Loucy (cell line): ENCODE measurements around the gene NCBP2.

Source experiments
- H2AFZ ChIP-seq: fragments of 200-600 bp; sonication (generic); 2 replicates; pipeline ENCODE4 v1.6.0; 2016; ENCODE audit warnings: antibody characterized with exemption, mild to moderate bottlenecking, low read length, moderate library complexity
- H3F3A ChIP-seq: fragments of 200-600 bp; 2 replicates; pipeline ENCODE4 v1.6.0; 2016; ENCODE audit warnings: antibody characterized with exemption, low read depth, mild to moderate bottlenecking
- H3K27me3 ChIP-seq: fragments of 200-600 bp; sonication (generic); 2 replicates; pipeline ENCODE4 v1.6.1; 2014; ENCODE audit warnings: low read length, mild to moderate bottlenecking; ENCODE audit not compliant: insufficient read depth, poor library complexity, severe bottlenecking
- H3K36me3 ChIP-seq: fragments of 200-600 bp; sonication (generic); 2 replicates; pipeline ENCODE4 v1.6.1; 2016; ENCODE audit warnings: low read length; ENCODE audit not compliant: insufficient read depth
- H3K4me1 ChIP-seq: fragments of 200-600 bp; sonication (generic); 2 replicates; pipeline ENCODE4 v1.5.1; 2014; ENCODE audit warnings: low read length, mild to moderate bottlenecking; ENCODE audit not compliant: insufficient read depth, poor library complexity, severe bottlenecking
- H3K4me2 ChIP-seq: fragments of 200-600 bp; sonication (generic); 2 replicates; pipeline ENCODE4 v1.6.0; 2014; ENCODE audit warnings: antibody characterized with exemption, low read length, low read depth, mild to moderate bottlenecking; ENCODE audit not compliant: poor library complexity, severe bottlenecking
- H3K4me3 ChIP-seq: fragments of 200-600 bp; sonication (generic); 2 replicates; pipeline ENCODE4 v1.5.1; 2014; ENCODE audit warnings: low read length, mild to moderate bottlenecking, mixed read lengths; ENCODE audit not compliant: poor library complexity, severe bottlenecking
- H3K79me2 ChIP-seq: fragments of 200-600 bp; sonication (generic); 2 replicates; pipeline ENCODE4 v1.6.1; 2014; ENCODE audit warnings: low read length; ENCODE audit not compliant: insufficient read depth
- H3K9ac ChIP-seq: fragments of 200-600 bp; sonication (generic); 2 replicates; pipeline ENCODE4 v1.6.0; 2014; ENCODE audit warnings: mild to moderate bottlenecking, low read depth, low read length, moderate library complexity; ENCODE audit not compliant: poor library complexity, severe bottlenecking
- H3K9me2 ChIP-seq: fragments of 200-600 bp; sonication (generic); replicated peaks from 2 replicates; pipeline ENCODE4 v1.6.1; 2016; ENCODE audit warnings: low read depth, low read length, mixed read lengths
- H3K9me3 ChIP-seq: fragments of 200-600 bp; sonication (generic); 2 replicates; pipeline ENCODE4 v1.6.1; 2014; ENCODE audit warnings: mild to moderate bottlenecking, antibody characterized with exemption, low read length, low read depth; ENCODE audit not compliant: insufficient read depth
- H4K20me1 ChIP-seq: fragments of 200-600 bp; sonication (generic); 2 replicates; pipeline ENCODE4 v1.6.0; 2014; ENCODE audit warnings: antibody characterized with exemption, low read length, mild to moderate bottlenecking; ENCODE audit not compliant: insufficient read depth, poor library complexity, severe bottlenecking
- EZH2phosphoT487 ChIP-seq: fragments of 200-600 bp; IDR thresholded peaks from 2 replicates; pipeline ENCODE4 v1.6.1; 2018; ENCODE audit warnings: antibody characterized with exemption, mild to moderate bottlenecking, moderate library complexity, borderline replicate concordance
- TF ChIP-seq, protein P1 (sequence below): fragments of 200-600 bp; sonication (generic); conservative IDR thresholded peaks from 2 replicates; pipeline ENCODE4 v1.5.1; 2014; ENCODE audit warnings: mild to moderate bottlenecking, antibody characterized with exemption, low read length

NCBP2 gene

DNA sequence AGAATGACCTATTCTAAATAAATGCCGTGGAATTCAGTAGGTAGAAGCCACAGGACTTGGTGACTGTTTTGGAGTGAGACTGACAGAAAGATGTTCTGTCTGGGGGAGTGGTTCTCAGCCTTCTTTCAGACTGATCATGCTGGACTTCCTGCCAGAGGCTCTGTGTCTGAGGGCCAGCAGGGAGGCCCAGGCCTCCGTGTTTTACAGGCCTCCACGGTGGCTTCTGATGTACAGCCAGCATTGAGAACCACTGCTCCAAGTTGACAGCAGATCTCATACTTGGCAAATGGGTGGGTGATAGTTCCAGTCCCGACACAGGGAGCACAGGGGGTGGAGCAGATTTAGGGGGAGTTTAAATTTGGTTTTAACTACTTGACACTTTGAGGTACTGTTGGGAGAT, 33.0 kb upstream of the NCBP2 start:
- no peak overlapping the region for H2AFZ ChIP-seq
- no peak overlapping the region for H3K4me2 ChIP-seq
- no peaks in the 10 kb centered on the region for H3K9me2 ChIP-seq
- H3K4me3 ChIP-seq, result no peak overlapping the region
- H3K9me3 ChIP-seq, result no peaks in the 10 kb centered on the region
- no peaks in the 10 kb centered on the region for H3K36me3 ChIP-seq
- TF ChIP-seq EZH2phosphoT487, result no peak
- TF ChIP-seq, protein P1, sequence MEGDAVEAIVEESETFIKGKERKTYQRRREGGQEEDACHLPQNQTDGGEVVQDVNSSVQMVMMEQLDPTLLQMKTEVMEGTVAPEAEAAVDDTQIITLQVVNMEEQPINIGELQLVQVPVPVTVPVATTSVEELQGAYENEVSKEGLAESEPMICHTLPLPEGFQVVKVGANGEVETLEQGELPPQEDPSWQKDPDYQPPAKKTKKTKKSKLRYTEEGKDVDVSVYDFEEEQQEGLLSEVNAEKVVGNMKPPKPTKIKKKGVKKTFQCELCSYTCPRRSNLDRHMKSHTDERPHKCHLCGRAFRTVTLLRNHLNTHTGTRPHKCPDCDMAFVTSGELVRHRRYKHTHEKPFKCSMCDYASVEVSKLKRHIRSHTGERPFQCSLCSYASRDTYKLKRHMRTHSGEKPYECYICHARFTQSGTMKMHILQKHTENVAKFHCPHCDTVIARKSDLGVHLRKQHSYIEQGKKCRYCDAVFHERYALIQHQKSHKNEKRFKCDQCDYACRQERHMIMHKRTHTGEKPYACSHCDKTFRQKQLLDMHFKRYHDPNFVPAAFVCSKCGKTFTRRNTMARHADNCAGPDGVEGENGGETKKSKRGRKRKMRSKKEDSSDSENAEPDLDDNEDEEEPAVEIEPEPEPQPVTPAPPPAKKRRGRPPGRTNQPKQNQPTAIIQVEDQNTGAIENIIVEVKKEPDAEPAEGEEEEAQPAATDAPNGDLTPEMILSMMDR, result no peak
- no peaks in the 10 kb centered on the region for H3F3A ChIP-seq
- H3K4me1 ChIP-seq, result no peaks in the 10 kb centered on the region
- no peaks in the 10 kb centered on the region for H4K20me1 ChIP-seq
- no peak overlapping the region for H3K9ac ChIP-seq
- no peaks in the 10 kb centered on the region for H3K27me3 ChIP-seq
- no peaks in the 10 kb centered on the region for H3K79me2 ChIP-seq

DNA sequence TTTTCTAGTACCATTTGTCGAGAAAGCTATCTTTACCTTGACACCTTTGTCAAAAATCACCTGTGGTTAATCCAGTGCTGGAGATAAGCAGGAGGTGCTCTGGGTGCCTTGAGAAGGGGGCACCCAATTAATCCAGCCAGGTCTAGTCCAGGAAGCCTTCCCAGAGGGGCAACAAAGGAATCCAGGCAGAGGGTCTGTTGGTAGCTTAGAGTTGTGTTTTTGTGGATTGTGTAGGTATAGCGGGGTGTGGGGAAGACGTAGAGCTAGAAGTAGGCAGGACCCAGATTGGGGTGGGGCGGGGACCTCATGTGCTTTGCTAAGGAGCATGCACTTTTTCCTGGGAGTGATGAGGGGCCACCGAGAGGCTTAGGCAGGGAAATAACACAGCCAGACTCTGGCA, 32.3 kb upstream of the NCBP2 start:
- Histone ChIP-seq H3K79me2 (no peaks in the 10 kb centered on the region), H3K27me3 (no peaks in the 10 kb centered on the region), H4K20me1 (no peaks in the 10 kb centered on the region), H2AFZ (no peak overlapping the region), H3K4me1 (peaks cover 3% of the 10 kb centered on the region), H3K9me2 (no peaks in the 10 kb centered on the region), H3K4me3 (no peak overlapping the region), H3K9me3 (no peaks in the 10 kb centered on the region), H3K36me3 (no peaks in the 10 kb centered on the region), H3K4me2 (no peak overlapping the region), H3K9ac (no peak overlapping the region), H3F3A (no peaks in the 10 kb centered on the region)
- no peak for TF ChIP-seq EZH2phosphoT487
- TF ChIP-seq, protein P1, result no peak

DNA sequence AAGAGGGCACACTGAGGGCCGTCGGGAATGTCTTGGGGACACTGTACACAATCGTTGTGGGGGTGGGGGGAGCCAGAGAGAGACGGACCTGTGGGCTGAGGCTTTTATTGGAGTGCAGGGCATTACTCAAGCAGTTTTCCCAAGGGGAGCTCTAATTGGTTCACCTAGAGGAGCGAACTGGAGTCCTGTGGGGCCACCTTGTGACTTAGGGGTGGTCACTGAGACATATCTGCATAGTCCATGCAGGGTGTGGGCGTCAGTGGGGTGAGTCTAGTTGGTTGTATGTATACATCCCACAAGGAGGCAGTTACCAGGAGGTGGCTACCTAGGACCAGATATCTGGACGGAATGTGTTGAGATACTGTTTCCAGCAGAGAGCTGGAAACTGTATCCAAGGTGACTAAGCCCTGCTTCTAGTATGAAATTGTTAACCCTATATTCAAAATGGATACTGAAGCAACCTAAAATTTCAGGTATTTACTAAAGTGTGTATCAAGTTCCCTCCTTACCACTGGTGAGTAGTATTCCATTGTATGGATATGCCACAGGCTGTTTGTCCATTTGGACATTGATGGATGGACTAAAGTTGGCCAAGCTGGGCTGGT, 28.9 kb upstream of the NCBP2 start:
- Histone ChIP-seq H3K36me3 (no peaks in the 10 kb centered on the region), H2AFZ (no peak overlapping the region), H3K9me2 (no peaks in the 10 kb centered on the region), H3K4me3 (no peak overlapping the region), H3K4me1 (peaks cover 3% of the 10 kb centered on the region), H3K4me2 (no peak overlapping the region), H3K27me3 (no peaks in the 10 kb centered on the region), H3K79me2 (0 out of 2 replicates have a peak, but pooled peaks cover 7% of the 10 kb centered on the region), H3K9me3 (no peaks in the 10 kb centered on the region), H3K9ac (no peak overlapping the region), H3F3A (no peaks in the 10 kb centered on the region), H4K20me1 (no peaks in the 10 kb centered on the region)
- no peak for TF ChIP-seq EZH2phosphoT487
- TF ChIP-seq, protein P1, result no peak
